Measurements from ENCODE around the gene COL5A2.

DNA sequence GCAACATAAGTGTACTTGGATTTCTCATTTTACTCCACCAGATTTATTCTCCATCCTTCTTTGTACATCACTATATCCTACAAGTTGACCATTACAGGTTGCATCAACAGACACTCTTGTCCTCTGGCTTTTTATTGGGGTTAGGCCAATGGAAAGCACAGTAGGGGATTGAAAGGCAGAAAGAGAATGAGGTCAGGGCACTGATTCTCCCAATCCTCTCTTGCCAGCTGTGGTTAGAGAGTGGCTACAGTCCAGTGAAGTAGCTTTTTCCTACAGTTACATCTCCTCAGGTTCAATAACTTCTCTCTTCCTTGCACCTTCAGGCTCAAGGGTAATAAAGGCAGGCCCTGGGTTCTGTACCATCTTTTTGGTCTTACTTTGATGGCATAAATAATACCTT is 20.2 kb upstream of the COL5A2 start:
- TF ChIP-seq, protein P1, sequence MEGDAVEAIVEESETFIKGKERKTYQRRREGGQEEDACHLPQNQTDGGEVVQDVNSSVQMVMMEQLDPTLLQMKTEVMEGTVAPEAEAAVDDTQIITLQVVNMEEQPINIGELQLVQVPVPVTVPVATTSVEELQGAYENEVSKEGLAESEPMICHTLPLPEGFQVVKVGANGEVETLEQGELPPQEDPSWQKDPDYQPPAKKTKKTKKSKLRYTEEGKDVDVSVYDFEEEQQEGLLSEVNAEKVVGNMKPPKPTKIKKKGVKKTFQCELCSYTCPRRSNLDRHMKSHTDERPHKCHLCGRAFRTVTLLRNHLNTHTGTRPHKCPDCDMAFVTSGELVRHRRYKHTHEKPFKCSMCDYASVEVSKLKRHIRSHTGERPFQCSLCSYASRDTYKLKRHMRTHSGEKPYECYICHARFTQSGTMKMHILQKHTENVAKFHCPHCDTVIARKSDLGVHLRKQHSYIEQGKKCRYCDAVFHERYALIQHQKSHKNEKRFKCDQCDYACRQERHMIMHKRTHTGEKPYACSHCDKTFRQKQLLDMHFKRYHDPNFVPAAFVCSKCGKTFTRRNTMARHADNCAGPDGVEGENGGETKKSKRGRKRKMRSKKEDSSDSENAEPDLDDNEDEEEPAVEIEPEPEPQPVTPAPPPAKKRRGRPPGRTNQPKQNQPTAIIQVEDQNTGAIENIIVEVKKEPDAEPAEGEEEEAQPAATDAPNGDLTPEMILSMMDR (IDR thresholded peaks at IDR 0.05) = no peak
- TF ChIP-seq EZH2 (IDR thresholded peaks at IDR 0.05) = no peak
